HEK293 (cell line): Measurements from ENCODE around the gene SLC8A2.

Experiments used
- BCL11A ChIP-seq: fragments of 450-650 bp; formaldehyde crosslinking; IDR thresholded peaks from 2 replicates; pipeline ENCODE4 v1.5.1; 2016; ENCODE audit warnings: low read depth, missing biosample characterization, missing genetic modification characterization
- SCRT2 ChIP-seq: fragments of 450-650 bp; formaldehyde crosslinking; IDR thresholded peaks from 2 replicates; pipeline ENCODE4 v1.5.1; 2016; ENCODE audit warnings: missing biosample characterization, missing genetic modification characterization
- SP2 ChIP-seq: fragments of 450-650 bp; formaldehyde crosslinking; IDR thresholded peaks from 2 replicates; pipeline ENCODE4 v1.5.1; 2016; ENCODE audit warnings: missing biosample characterization, missing genetic modification characterization
- YY1 ChIP-seq: fragments of 450-650 bp; formaldehyde crosslinking; IDR thresholded peaks from 2 replicates; pipeline ENCODE4 v1.5.1; 2018; ENCODE audit warnings: missing biosample characterization, missing genetic modification characterization
- ZNF114 ChIP-seq: fragments of 450-650 bp; formaldehyde crosslinking; IDR thresholded peaks from 2 replicates; pipeline ENCODE4 v1.5.0; 2017; ENCODE audit warnings: missing biosample characterization, missing genetic modification characterization
- ZNF239 ChIP-seq: fragments of 450-650 bp; formaldehyde crosslinking; IDR thresholded peaks from 2 replicates; pipeline ENCODE4 v1.5.1; 2016; ENCODE audit warnings: missing biosample characterization, missing genetic modification characterization
- ZNF747 ChIP-seq: fragments of 450-650 bp; formaldehyde crosslinking; IDR thresholded peaks from 2 replicates; pipeline ENCODE4 v1.5.1; 2016; ENCODE audit warnings: missing biosample characterization, missing genetic modification characterization
- ZNF768 ChIP-seq: fragments of 450-650 bp; formaldehyde crosslinking; IDR thresholded peaks from 2 replicates; pipeline ENCODE4 v1.5.1; 2018; ENCODE audit warnings: missing biosample characterization, mild to moderate bottlenecking, missing genetic modification characterization
- TF ChIP-seq, protein P1 (sequence below): fragments of 450-650 bp; formaldehyde crosslinking; IDR thresholded peaks from 2 replicates; pipeline ENCODE4 v1.5.1; 2016; ENCODE audit warnings: missing biosample characterization, missing genetic modification characterization
- TF ChIP-seq, protein P2 (sequence below): fragments of 450-650 bp; formaldehyde crosslinking; IDR thresholded peaks from 2 replicates; pipeline ENCODE4 v1.5.1; 2016; ENCODE audit warnings: missing biosample characterization, missing genetic modification characterization
- TF ChIP-seq, protein P3 (sequence below): fragments of 450-650 bp; formaldehyde crosslinking; conservative IDR thresholded peaks from 2 replicates; pipeline ENCODE4 v1.5.1; 2016; ENCODE audit warnings: low read depth, missing biosample characterization, missing genetic modification characterization

DNA sequence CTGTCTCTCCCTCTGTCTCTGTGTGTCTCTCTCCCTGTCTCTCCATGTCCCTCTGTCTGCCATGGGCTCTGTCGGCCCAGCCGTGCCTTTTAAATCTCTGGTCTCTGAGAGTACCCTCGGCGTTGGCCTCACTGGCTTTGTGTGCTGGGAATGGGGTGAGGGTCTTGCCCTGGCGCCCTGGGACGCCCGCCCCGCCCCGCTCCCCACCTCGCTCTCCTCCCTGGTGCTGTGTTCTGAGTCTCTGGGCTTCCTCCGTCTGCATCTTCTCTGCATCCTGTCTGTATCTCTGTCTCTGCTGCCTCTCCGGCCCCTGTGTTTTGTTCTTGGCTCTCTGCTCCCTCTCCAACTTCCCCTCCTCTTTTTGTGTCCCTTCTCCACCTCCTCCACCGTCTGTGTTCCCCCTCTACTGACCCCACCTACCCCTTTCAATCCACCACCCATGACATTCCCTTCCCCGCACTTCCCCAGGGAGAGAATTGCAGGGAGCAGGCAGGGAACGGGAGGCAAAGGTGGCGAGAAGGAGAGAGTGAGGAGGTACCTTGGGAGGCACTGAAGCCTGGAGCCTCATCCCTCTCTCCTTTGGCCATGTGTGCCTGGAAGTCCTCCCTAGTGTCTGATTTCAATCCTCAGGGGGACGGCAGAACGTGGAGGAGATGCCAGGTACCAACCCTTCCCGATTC is 48.4 kb downstream of the SLC8A2 start:
- TF ChIP-seq ZNF114 (tag by site-specific recombination) (no peak), YY1 (no peak), ZNF239 (tag by site-specific recombination) (no peak), ZNF747 (tag by site-specific recombination) (no peak), SP2 (tag by site-specific recombination) (no peak), ZNF768 (no peak), SCRT2 (tag by site-specific recombination) (no peak), BCL11A (tag by site-specific recombination) (no peak)
- TF ChIP-seq, protein P1, sequence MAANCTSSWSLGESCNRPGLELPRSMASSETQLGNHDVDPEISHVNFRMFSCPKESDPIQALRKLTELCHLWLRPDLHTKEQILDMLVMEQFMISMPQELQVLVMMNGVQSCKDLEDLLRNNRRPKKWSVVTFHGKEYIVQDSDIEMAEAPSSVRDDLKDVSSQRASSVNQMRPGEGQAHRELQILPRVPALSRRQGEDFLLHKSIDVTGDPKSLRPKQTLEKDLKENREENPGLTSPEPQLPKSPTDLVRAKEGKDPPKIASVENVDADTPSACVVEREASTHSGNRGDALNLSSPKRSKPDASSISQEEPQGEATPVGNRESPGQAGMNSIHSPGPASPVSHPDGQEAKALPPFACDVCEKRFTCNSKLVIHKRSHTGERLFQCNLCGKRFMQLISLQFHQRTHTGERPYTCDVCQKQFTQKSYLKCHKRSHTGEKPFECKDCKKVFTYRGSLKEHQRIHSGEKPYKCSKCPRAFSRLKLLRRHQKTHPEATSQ: no peak
- TF ChIP-seq, protein P2, sequence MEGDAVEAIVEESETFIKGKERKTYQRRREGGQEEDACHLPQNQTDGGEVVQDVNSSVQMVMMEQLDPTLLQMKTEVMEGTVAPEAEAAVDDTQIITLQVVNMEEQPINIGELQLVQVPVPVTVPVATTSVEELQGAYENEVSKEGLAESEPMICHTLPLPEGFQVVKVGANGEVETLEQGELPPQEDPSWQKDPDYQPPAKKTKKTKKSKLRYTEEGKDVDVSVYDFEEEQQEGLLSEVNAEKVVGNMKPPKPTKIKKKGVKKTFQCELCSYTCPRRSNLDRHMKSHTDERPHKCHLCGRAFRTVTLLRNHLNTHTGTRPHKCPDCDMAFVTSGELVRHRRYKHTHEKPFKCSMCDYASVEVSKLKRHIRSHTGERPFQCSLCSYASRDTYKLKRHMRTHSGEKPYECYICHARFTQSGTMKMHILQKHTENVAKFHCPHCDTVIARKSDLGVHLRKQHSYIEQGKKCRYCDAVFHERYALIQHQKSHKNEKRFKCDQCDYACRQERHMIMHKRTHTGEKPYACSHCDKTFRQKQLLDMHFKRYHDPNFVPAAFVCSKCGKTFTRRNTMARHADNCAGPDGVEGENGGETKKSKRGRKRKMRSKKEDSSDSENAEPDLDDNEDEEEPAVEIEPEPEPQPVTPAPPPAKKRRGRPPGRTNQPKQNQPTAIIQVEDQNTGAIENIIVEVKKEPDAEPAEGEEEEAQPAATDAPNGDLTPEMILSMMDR (tag by site-specific recombination): no peak
- TF ChIP-seq, protein P3, sequence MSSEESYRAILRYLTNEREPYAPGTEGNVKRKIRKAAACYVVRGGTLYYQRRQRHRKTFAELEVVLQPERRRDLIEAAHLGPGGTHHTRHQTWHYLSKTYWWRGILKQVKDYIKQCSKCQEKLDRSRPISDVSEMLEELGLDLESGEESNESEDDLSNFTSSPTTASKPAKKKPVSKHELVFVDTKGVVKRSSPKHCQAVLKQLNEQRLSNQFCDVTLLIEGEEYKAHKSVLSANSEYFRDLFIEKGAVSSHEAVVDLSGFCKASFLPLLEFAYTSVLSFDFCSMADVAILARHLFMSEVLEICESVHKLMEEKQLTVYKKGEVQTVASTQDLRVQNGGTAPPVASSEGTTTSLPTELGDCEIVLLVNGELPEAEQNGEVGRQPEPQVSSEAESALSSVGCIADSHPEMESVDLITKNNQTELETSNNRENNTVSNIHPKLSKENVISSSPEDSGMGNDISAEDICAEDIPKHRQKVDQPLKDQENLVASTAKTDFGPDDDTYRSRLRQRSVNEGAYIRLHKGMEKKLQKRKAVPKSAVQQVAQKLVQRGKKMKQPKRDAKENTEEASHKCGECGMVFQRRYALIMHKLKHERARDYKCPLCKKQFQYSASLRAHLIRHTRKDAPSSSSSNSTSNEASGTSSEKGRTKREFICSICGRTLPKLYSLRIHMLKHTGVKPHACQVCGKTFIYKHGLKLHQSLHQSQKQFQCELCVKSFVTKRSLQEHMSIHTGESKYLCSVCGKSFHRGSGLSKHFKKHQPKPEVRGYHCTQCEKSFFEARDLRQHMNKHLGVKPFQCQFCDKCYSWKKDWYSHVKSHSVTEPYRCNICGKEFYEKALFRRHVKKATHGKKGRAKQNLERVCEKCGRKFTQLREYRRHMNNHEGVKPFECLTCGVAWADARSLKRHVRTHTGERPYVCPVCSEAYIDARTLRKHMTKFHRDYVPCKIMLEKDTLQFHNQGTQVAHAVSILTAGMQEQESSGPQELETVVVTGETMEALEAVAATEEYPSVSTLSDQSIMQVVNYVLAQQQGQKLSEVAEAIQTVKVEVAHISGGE (tag by site-specific recombination): no peak
